Measurements from ENCODE around the gene MGAT5. TPM values are rescaled to one million over a fixed set of nuclear protein-coding genes. Genes with fewer than 3 reads are reported as not detected.

The MGAT5 gene
- total and polyA plus RNA-seq, 4 donors: 3.6 to 53.7 (median 31.3) TPM

DNA sequence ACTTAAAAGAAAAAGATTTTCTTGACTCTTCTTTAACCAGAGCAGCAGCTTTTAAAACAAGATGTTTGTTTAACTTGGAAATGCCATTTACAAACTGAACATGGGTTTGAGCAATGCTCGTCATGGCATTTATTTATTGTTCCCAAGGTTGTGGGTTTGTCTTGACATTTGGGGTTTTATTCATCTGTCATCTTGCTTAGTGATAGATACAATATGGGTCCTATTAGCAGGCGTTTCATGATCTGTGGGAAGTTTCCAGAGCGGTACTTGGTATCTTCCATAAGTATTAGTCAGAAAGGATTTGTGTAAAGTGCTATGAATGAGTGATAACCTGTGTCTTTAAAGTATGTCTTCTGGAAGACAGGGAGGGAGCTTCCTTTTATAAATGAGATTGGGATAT, 29.9 kb upstream of the MGAT5 start:
- WGBS, 2 donors: 88 to 89% methylated on average over 3 of the region's 3 CpGs
- Histone ChIP-seq H3K27me3 (ENCODE audit: control insufficient read depth in 3 of 3, insufficient read depth in 3 of 3, low read length in 2 of 3) (no peaks in the 10 kb centered on the region), H3K9ac (ENCODE audit: insufficient read depth in 1 of 2, low read length in 2 of 2) (no peak overlapping the region), H3K36me3 (ENCODE audit: control insufficient read depth in 4 of 4, insufficient read depth in 4 of 4, low read length in 4 of 4) (no peaks in the 10 kb centered on the region), H3K9me3 (ENCODE audit: control insufficient read depth in 4 of 4, insufficient read depth in 3 of 4, low read length in 3 of 4) (peaks cover 0 to 4% (median 0%) of the 10 kb centered on the region in 4 donors), H3K27ac (ENCODE audit: low read depth in 1 of 2, low read length in 1 of 2) (no peak overlapping the region), H3K4me3 (no peak overlapping the region), H3K4me1 (ENCODE audit: control insufficient read depth in 5 of 5, insufficient read depth in 5 of 5, low read length in 5 of 5) (peaks cover 0 to 27% (median 3%) of the 10 kb centered on the region in 5 donors)
- TF ChIP-seq, protein P1, sequence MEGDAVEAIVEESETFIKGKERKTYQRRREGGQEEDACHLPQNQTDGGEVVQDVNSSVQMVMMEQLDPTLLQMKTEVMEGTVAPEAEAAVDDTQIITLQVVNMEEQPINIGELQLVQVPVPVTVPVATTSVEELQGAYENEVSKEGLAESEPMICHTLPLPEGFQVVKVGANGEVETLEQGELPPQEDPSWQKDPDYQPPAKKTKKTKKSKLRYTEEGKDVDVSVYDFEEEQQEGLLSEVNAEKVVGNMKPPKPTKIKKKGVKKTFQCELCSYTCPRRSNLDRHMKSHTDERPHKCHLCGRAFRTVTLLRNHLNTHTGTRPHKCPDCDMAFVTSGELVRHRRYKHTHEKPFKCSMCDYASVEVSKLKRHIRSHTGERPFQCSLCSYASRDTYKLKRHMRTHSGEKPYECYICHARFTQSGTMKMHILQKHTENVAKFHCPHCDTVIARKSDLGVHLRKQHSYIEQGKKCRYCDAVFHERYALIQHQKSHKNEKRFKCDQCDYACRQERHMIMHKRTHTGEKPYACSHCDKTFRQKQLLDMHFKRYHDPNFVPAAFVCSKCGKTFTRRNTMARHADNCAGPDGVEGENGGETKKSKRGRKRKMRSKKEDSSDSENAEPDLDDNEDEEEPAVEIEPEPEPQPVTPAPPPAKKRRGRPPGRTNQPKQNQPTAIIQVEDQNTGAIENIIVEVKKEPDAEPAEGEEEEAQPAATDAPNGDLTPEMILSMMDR (IDR thresholded peaks at IDR 0.05; ENCODE audit: control extremely low read depth, extremely low read depth): no peak
- ATAC-seq (ENCODE audit: insufficient read depth, low FRiP score) (no peak), DNase-seq (no peak)

DNA sequence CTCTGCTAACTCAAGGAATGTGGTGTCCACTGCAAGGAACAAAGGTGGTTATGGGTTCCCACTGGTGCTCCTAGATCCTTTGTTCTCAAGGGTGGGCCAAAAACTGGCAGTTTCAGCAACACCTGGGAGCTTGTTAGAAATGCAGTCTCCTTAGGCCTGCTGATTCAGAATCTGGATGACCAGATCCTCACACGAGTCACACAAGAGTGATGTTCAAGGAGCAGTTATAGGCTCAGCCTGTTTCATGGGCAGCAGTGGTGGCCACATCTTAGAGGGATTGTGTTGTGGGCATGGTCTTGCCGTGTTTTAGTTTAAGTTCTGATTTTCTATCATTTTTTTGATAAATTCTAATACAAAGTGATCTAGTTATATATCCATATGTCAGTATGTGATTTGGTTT, 28.7 kb upstream of the MGAT5 start:
- DNase-seq (no peak), ATAC-seq (ENCODE audit: insufficient read depth, low FRiP score) (no peak)
- TF ChIP-seq, protein P1 (IDR thresholded peaks at IDR 0.05; ENCODE audit: control extremely low read depth, extremely low read depth): no peak
- Histone ChIP-seq H3K4me1 (ENCODE audit: control insufficient read depth in 5 of 5, insufficient read depth in 5 of 5, low read length in 5 of 5) (peaks cover 0 to 15% (median 1%) of the 10 kb centered on the region in 5 donors), H3K27me3 (ENCODE audit: control insufficient read depth in 3 of 3, insufficient read depth in 3 of 3, low read length in 2 of 3) (no peaks in the 10 kb centered on the region), H3K27ac (ENCODE audit: low read depth in 1 of 2, low read length in 1 of 2) (no peak overlapping the region), H3K9me3 (ENCODE audit: control insufficient read depth in 4 of 4, insufficient read depth in 3 of 4, low read length in 3 of 4) (peaks cover 0 to 4% (median 0%) of the 10 kb centered on the region in 4 donors), H3K36me3 (ENCODE audit: control insufficient read depth in 4 of 4, insufficient read depth in 4 of 4, low read length in 4 of 4) (no peaks in the 10 kb centered on the region), H3K9ac (ENCODE audit: insufficient read depth in 1 of 2, low read length in 2 of 2) (no peak overlapping the region), H3K4me3 (no peak overlapping the region)
- WGBS, 2 donors: 95 to 98% methylated on average over 2 of the region's 2 CpGs

DNA sequence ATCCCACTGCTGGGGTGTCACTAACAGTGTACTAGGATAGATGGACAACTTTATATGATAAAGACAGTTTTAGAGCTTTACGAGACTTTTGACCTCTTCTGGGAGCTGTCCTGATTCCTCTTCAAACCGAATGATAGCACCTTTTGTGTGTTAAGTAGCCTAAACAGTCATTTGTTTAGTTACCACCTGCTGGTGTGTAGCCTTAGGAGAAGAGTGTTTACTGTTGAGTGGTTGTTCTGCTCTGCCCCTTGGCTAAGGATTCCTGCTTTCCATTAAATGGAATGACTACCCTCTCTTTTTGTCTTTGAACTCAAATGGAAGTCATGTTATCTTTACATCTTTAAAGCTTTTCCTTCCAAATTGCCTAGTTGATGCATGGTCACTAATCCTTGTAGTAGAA, 28.0 kb upstream of the MGAT5 start:
- Histone ChIP-seq H3K27me3 (ENCODE audit: control insufficient read depth in 3 of 3, insufficient read depth in 3 of 3, low read length in 2 of 3) (no peaks in the 10 kb centered on the region), H3K36me3 (ENCODE audit: control insufficient read depth in 4 of 4, insufficient read depth in 4 of 4, low read length in 4 of 4) (no peaks in the 10 kb centered on the region), H3K4me3 (no peak overlapping the region), H3K9me3 (ENCODE audit: control insufficient read depth in 4 of 4, insufficient read depth in 3 of 4, low read length in 3 of 4) (peaks cover 0 to 4% (median 0%) of the 10 kb centered on the region in 4 donors), H3K27ac (ENCODE audit: low read depth in 1 of 2, low read length in 1 of 2) (no peak overlapping the region), H3K9ac (ENCODE audit: insufficient read depth in 1 of 2, low read length in 2 of 2) (no peak overlapping the region), H3K4me1 (ENCODE audit: control insufficient read depth in 5 of 5, insufficient read depth in 5 of 5, low read length in 5 of 5) (peaks cover 0 to 11% (median 0%) of the 10 kb centered on the region in 5 donors)
- WGBS, 2 donors: 75 to 93% methylated on average over 2 of the region's 2 CpGs
- DNase-seq (no peak), ATAC-seq (ENCODE audit: insufficient read depth, low FRiP score) (no peak)
- TF ChIP-seq, protein P1 (IDR thresholded peaks at IDR 0.05; ENCODE audit: control extremely low read depth, extremely low read depth): no peak

DNA sequence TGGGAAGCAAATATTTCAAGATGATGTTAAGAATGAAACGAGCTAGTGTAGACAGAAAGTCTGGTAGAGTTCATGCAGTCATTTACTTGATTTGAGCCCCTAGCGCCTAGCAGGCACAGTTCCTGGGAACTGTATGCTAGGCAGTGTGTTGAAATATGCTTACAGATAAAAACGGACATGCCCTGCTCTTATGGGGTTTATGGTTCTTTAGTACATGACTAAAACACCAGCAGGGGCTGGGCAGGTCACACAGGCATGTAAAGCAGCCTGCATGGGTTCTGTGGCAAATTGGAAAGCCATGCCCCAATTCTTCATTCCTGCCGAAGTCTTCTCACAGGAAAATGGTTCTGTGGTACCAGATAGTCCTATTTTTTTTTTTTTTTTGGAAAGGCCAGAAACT, 27.3 kb upstream of the MGAT5 start:
- H3K36me3 ChIP-seq (ENCODE audit: control insufficient read depth in 4 of 4, insufficient read depth in 4 of 4, low read length in 4 of 4): no peaks in the 10 kb centered on the region
- no peak for DNase-seq
- TF ChIP-seq, protein P1 (IDR thresholded peaks at IDR 0.05; ENCODE audit: control extremely low read depth, extremely low read depth): no peak

More for the DNA sequence above, 27.3 kb upstream of the MGAT5 start:
- Histone ChIP-seq H3K4me3 (no peak overlapping the region), H3K27me3 (ENCODE audit: control insufficient read depth in 3 of 3, insufficient read depth in 3 of 3, low read length in 2 of 3) (no peaks in the 10 kb centered on the region), H3K9ac (ENCODE audit: insufficient read depth in 1 of 2, low read length in 2 of 2) (no peak overlapping the region), H3K9me3 (ENCODE audit: control insufficient read depth in 4 of 4, insufficient read depth in 3 of 4, low read length in 3 of 4) (peaks cover 0 to 4% (median 0%) of the 10 kb centered on the region in 4 donors), H3K4me1 (ENCODE audit: control insufficient read depth in 5 of 5, insufficient read depth in 5 of 5, low read length in 5 of 5) (peaks cover 0 to 9% (median 0%) of the 10 kb centered on the region in 5 donors), H3K27ac (ENCODE audit: low read depth in 1 of 2, low read length in 1 of 2) (no peak overlapping the region)
- ATAC-seq (ENCODE audit: insufficient read depth, low FRiP score): no peak
- WGBS, 2 donors: 64 to 66% methylated on average over 4 of the region's 4 CpGs
